DMS53 treated with DMSO at 0.1 percent for 48 hours (cell line): Measurements from ENCODE around the gene PLEKHA5.
"Not testable (repeated sequence)": the region's sequence is repeated elsewhere in the genome, so short reads cannot be mapped to it uniquely, and the experiment has no call there.

Experiments
- DNase-seq: peaks from one replicate; lab custom pipeline; 2025; ENCODE audit not compliant: unreplicated experiment; lab: John Stamatoyannopoulos, UW

The PLEKHA5 gene

GRCh38 chr12:19129486-19130223, at the start of gene PLEKHA5:
PLEKHA5 (plus strand) TSS chr12:19129733; CDS start chr12:19129800, 67 bp downstream.
- peak; percentile 95 for DNase-seq

GRCh38 chr12:19080918-19081317, 48.6 kb upstream of the PLEKHA5 start:
- no peak for DNase-seq

- DNase-seq = no peak
Observed at GRCh38 chr12:19082365-19082911, 47.1 kb upstream of the PLEKHA5 start.

GRCh38 chr12:19084547-19084946, 45.0 kb upstream of the PLEKHA5 start:
- no peak for DNase-seq

- DNase-seq = no peak
Observed at GRCh38 chr12:19085090-19085489, 44.4 kb upstream of the PLEKHA5 start.

- DNase-seq = no peak
Observed at GRCh38 chr12:19088606-19089005, 40.9 kb upstream of the PLEKHA5 start.

GRCh38 chr12:19092482-19092881, 37.1 kb upstream of the PLEKHA5 start:
- DNase-seq = not testable (repeated sequence)

- DNase-seq = no peak
Observed at GRCh38 chr12:19093218-19093617, 36.3 kb upstream of the PLEKHA5 start.

- DNase-seq = no peak
Observed at GRCh38 chr12:19095331-19095730, 34.2 kb upstream of the PLEKHA5 start.

- no peak for DNase-seq
Observed at GRCh38 chr12:19095756-19096480, 33.6 kb upstream of the PLEKHA5 start.

GRCh38 chr12:19105463-19105862, 24.1 kb upstream of the PLEKHA5 start:
- peak; percentile 86 for DNase-seq

GRCh38 chr12:19107750-19108149, 21.8 kb upstream of the PLEKHA5 start:
- DNase-seq = no peak

GRCh38 chr12:19110221-19110940, 19.2 kb upstream of the PLEKHA5 start:
- DNase-seq = no peak

GRCh38 chr12:19113464-19113863, 16.1 kb upstream of the PLEKHA5 start:
- DNase-seq = no peak

GRCh38 chr12:19115285-19115684, 14.2 kb upstream of the PLEKHA5 start:
- no peak for DNase-seq

- DNase-seq = no peak
Observed at GRCh38 chr12:19119440-19119839, 10.1 kb upstream of the PLEKHA5 start.

GRCh38 chr12:19120795-19121194, 8.7 kb upstream of the PLEKHA5 start:
- peak; percentile 23 for DNase-seq

GRCh38 chr12:19121449-19122018, 8.0 kb upstream of the PLEKHA5 start:
- no peak for DNase-seq

GRCh38 chr12:19125325-19125724, 4.2 kb upstream of the PLEKHA5 start:
- DNase-seq = no peak

- DNase-seq = no peak
Observed at GRCh38 chr12:19127270-19127669, 2.3 kb upstream of the PLEKHA5 start.

GRCh38 chr12:19128485-19128884, 1.0 kb upstream of the PLEKHA5 start:
- DNase-seq = no peak
